ENCODE data around the gene ANKRD17.

DNA sequence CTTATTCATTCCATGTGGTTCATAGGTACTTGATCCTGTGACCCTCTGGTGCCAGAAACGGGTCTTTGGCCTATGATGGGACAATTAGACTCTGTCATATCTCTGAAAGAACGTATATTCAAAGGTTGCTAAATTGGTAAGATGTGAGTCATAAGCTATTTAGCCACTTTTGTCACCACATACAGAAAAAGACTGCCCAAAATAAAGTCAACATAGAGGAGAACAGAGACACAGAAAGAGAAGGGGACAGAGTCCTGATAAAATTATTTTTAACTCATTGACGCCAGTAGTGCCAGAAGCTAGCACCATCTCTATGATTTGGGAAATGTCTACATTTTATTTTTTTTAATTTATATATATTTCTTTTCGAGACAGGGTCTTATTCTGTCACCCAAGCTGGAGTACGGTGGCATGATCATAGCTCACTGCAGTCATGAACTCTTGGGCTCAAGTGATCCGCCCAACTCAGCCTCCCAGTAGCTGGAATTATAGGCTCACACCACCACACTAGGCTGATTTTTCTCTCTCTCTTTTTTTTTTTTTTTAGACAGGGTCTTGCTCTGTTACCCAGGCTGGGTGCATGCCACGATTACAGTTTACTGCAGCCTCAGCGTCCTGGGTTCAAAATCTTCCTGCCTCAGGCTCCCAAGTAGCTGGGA, 96.9 kb downstream of the ANKRD17 start:
- TF ChIP-seq TAF1 (IDR thresholded peaks at IDR 0.05; ENCODE audit: low read depth) (no peak), EP300 (IDR thresholded peaks at IDR 0.05; ENCODE audit: borderline replicate concordance) (no peak), REST (IDR thresholded peaks at IDR 0.05; ENCODE audit: low read depth) (no peak), CEBPB (IDR thresholded peaks at IDR 0.05) (no peak)
- TF ChIP-seq, protein P1, sequence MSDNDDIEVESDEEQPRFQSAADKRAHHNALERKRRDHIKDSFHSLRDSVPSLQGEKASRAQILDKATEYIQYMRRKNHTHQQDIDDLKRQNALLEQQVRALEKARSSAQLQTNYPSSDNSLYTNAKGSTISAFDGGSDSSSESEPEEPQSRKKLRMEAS (IDR thresholded peaks at IDR 0.05): no peak

Measured in Ishikawa (cell line).